ENCODE results near the gene COA6. TPM values are rescaled to one million over a fixed set of nuclear protein-coding genes. Genes with fewer than 3 reads are reported as not detected.

Gene COA6
- total RNA-seq, 1 donor from 2014 or later: 31.4 TPM

GRCh38 chr1:234409328-234409727, 36.1 kb downstream of the COA6 start:
- H3K27ac Mint-ChIP-seq: no peak overlapping the region
- no peak for TF ChIP-seq CTCF (IDR thresholded peaks at IDR 0.05; ENCODE audit: unreplicated experiment)
- DNase-seq (ENCODE audit: low spot score, unreplicated experiment): no peak
- H3K4me1 Mint-ChIP-seq (ENCODE audit: low read depth): no peaks in the 10 kb centered on the region
- H3K4me3 Mint-ChIP-seq (ENCODE audit: low read depth): no peak overlapping the region
- no peaks in the 10 kb centered on the region for H3K27me3 Mint-ChIP-seq
- no peaks in the 10 kb centered on the region for H3K9me3 Mint-ChIP-seq (ENCODE audit: low read depth)
- H3K36me3 Mint-ChIP-seq (ENCODE audit: insufficient read depth): peaks cover 10% of the 10 kb centered on the region

GRCh38 chr1:234412830-234413229, 39.6 kb downstream of the COA6 start:
- Mint-ChIP-seq H3K27ac (no peak overlapping the region), H3K4me3 (ENCODE audit: low read depth) (no peak overlapping the region), H3K9me3 (ENCODE audit: low read depth) (no peaks in the 10 kb centered on the region), H3K4me1 (ENCODE audit: low read depth) (no peaks in the 10 kb centered on the region), H3K36me3 (ENCODE audit: insufficient read depth) (peaks cover 19% of the 10 kb centered on the region), H3K27me3 (no peaks in the 10 kb centered on the region)
- no peak for DNase-seq (ENCODE audit: low spot score, unreplicated experiment)
- TF ChIP-seq CTCF (IDR thresholded peaks at IDR 0.05; ENCODE audit: unreplicated experiment): no peak

- DNase-seq (ENCODE audit: low spot score, unreplicated experiment): no peak
- Mint-ChIP-seq H3K9me3 (ENCODE audit: low read depth) (no peaks in the 10 kb centered on the region), H3K27ac (no peak overlapping the region), H3K4me1 (ENCODE audit: low read depth) (no peaks in the 10 kb centered on the region), H3K27me3 (no peaks in the 10 kb centered on the region), H3K4me3 (ENCODE audit: low read depth) (no peak overlapping the region), H3K36me3 (ENCODE audit: insufficient read depth) (peaks cover 20% of the 10 kb centered on the region)
- no peak for TF ChIP-seq CTCF (IDR thresholded peaks at IDR 0.05; ENCODE audit: unreplicated experiment)
Observed at GRCh38 chr1:234413485-234413884, 40.2 kb downstream of the COA6 start.

GRCh38 chr1:234413990-234414389, 40.7 kb downstream of the COA6 start:
- H3K27ac Mint-ChIP-seq: no peak overlapping the region
- TF ChIP-seq CTCF (IDR thresholded peaks at IDR 0.05; ENCODE audit: unreplicated experiment): no peak
- no peaks in the 10 kb centered on the region for H3K27me3 Mint-ChIP-seq
- no peaks in the 10 kb centered on the region for H3K9me3 Mint-ChIP-seq (ENCODE audit: low read depth)
- no peaks in the 10 kb centered on the region for H3K4me1 Mint-ChIP-seq (ENCODE audit: low read depth)
- no peak overlapping the region for H3K4me3 Mint-ChIP-seq (ENCODE audit: low read depth)
- H3K36me3 Mint-ChIP-seq (ENCODE audit: insufficient read depth): peaks cover 18% of the 10 kb centered on the region
- DNase-seq (ENCODE audit: low spot score, unreplicated experiment): no peak

GRCh38 chr1:234427950-234428646, 54.8 kb downstream of the COA6 start:
- no peak for TF ChIP-seq CTCF (IDR thresholded peaks at IDR 0.05; ENCODE audit: unreplicated experiment)
- Mint-ChIP-seq H3K4me1 (ENCODE audit: low read depth) (no peaks in the 10 kb centered on the region), H3K36me3 (ENCODE audit: insufficient read depth) (peaks cover 22% of the 10 kb centered on the region), H3K4me3 (ENCODE audit: low read depth) (no peak overlapping the region), H3K9me3 (ENCODE audit: low read depth) (no peaks in the 10 kb centered on the region), H3K27ac (no peak overlapping the region), H3K27me3 (no peaks in the 10 kb centered on the region)
- no peak for DNase-seq (ENCODE audit: low spot score, unreplicated experiment)
